ENCODE measurements around the gene PTPRG. TPM values are rescaled to one million over a fixed set of nuclear protein-coding genes. Genes with fewer than 3 reads are reported as not detected.
A peak's percentile ranks its signal among the peaks of the same experiment; 100 is the strongest.

PTPRG gene
- total RNA-seq, 1 experiment from 2014 or later = 9.2 TPM

DNA sequence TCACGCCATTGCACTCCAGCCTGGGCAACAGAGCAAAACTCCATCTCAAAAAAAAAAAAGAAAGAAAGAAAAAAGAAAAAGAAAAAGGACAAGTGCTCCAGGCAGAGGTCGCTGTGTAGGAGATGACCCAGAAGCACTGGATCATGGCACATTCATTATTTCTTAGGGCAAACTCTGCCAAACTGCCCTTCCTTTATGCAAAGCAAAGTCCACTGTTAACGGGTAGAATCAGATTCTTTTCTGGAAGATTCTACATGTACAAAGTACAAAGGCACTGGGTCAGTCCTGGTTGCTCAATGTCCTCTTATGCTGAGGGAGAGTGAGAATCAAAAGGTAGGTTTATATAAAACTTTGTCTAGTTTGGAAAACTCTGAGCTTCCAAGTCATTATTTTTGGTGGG is 667.1 kb downstream of the PTPRG start:
- no peak for DNase-seq (ENCODE audit: low read depth)

DNA sequence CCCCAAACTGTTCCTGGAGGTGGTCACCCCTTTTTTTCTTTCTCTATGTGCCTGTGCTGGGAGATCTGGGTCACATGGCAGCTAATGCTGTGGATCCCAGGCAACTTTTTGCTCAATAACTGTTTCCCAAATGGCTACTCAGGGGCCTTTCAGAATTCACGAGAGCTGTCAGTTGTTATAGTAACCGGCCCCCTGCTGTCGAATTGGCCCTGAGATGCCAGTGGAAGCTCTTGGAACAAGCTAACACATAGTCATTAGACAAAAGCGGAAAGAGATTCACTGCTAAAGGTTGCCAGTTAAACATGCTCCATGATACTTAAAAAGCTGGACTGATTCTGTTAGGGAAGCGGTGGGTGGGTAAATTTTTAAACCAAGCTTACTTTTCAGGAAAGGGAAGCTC is 667.8 kb downstream of the PTPRG start:
- DNase-seq (ENCODE audit: low read depth) = no peak

DNA sequence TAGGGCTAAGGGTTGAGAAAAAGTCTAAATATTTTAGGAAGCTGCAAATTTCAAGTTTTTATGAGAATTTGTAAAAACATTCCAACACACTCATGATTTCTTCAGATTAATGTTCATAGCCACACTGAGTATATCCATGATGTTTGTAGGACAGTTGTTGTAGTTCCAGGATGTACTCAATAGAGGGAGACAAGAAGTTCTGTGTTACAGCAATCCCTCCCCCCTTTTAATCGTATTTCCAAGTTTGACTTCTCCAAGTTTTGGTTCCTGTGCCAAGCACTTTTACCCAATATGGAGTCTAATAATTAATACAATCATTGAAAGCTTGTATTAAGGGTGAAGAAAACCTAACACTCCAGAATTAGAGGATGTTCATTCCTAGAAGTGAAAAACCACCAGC is 668.5 kb downstream of the PTPRG start:
- DNase-seq (ENCODE audit: low read depth) = peak; percentile 3

DNA sequence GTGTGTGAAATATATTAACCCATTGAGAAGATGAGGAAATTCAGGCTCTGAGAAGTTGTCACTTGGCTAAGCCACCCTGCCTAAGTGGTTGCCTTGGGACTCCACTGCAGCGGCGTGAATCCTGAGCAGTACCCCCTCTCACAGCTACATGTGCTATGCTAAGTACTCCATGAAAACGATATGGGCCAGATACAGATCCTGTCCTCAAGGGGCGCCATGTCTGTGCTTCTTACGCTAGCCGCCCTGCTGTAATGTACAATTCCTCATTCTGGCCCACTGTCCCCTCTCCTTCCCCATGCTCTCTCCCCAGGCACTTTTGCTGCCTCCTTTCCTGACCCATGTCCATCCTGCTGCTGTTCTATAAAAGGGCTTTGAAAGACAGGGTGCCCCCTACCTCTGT is 671.7 kb downstream of the PTPRG start:
- DNase-seq (ENCODE audit: low read depth) = no peak

- no peak for DNase-seq (ENCODE audit: low read depth)
These were observed 674.6 kb downstream of the PTPRG start for GRCh38 chr3:62236016-62236415.

GRCh38 chr3:62237286-62237948 is 676.0 kb downstream of the PTPRG start:
- no peak for DNase-seq (ENCODE audit: low read depth)

DNA sequence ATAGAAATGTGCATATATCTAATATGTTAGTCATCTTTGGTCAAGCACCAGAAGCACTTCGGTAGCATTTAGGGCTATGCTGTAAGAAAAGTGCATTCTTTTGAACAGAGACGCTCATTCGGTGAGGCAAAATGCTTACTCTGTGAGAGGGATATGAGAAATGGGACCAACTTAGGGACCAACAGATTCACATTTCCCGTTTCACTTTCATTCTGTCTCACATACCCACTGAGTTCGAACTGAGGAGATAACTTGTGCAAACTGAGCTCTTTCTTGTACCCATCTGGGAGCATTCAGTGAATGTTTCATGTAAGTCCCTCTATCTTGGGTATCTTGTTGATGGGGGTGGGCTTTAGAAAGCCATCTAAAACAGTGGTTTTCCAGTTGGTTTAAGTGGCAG is 676.6 kb downstream of the PTPRG start:
- no peak for DNase-seq (ENCODE audit: low read depth)

GRCh38 chr3:62238431-62238830 is 677.1 kb downstream of the PTPRG start:
- no peak for DNase-seq (ENCODE audit: low read depth)

- DNase-seq (ENCODE audit: low read depth) = no peak
These were observed 679.9 kb downstream of the PTPRG start for GRCh38 chr3:62241279-62241678.

GRCh38 chr3:62242831-62243509 is 681.6 kb downstream of the PTPRG start:
- no peak for DNase-seq (ENCODE audit: low read depth)

GRCh38 chr3:62246094-62246493 is 684.7 kb downstream of the PTPRG start:
- DNase-seq (ENCODE audit: low read depth) = no peak

GRCh38 chr3:62246985-62247384 is 685.6 kb downstream of the PTPRG start:
- DNase-seq (ENCODE audit: low read depth) = no peak

DNA sequence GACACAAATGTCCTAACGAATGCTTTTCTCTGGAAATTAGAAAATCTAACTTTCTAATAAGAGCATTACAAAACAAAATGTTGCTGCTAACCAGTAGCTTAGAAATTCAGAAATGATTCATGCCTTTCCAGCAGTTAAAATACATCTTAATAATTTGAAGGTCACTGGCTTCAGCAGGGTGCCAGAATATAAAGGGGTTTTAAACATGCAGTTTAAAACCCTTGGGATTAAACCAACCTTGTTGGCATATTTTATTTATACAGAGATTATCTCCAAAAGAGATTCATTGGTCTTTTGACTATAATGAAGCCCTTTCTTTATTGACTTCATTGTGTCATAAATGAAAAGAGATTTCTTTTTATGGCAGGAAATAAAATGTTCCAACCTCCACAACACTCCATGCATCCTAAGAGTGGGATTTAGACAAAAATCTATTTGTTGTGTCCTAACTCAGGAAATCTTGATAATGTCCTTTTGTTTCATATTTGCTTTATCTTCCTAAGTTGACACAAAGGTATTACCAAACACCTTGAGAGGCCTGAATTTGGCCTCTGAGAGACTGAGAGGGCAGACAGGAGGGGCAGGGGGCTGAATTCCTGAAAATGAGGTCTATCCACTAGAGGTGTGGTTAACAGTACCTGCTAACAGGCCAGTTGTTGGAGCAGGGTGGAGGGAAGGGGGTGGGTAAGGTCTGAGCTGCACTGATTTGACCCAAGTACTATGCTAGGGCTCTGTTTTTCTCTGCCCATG is 687.5 kb downstream of the PTPRG start:
- DNase-seq (ENCODE audit: low read depth) = no peak

- DNase-seq (ENCODE audit: low read depth) = no peak
These were observed 688.1 kb downstream of the PTPRG start for GRCh38 chr3:62249484-62249776.

DNA sequence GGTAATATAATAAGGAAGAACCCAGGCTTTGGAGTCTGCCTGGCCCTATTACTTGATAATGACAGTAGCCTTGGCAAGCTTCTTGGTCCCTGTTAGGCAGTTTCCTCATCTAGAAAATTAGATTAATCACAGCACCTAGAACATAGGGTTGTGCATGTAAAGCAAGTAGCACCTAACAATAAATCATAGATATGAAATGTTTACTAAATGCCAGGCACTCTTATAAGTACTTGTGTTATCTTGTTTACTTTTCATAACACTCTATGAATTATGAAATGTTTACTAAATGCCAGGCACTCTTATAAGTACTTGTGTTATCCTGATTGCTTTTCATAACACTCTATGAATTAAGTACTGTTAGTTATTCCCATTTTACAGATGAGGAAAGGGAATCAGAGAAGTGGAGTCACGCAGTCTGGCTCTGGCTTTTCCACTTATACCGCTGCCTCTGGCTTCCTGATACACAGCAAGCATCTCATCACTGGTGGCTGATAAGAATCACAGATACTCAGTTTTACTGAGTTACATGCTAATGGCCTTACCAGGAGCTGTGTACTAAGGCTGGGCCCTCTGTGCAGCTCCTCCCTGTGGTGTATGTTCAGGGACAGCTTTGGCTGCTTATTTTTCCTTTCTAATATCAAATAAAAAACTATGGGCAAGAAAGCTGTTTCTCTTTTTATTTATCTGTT is 688.6 kb downstream of the PTPRG start:
- no peak for DNase-seq (ENCODE audit: low read depth)

DNA sequence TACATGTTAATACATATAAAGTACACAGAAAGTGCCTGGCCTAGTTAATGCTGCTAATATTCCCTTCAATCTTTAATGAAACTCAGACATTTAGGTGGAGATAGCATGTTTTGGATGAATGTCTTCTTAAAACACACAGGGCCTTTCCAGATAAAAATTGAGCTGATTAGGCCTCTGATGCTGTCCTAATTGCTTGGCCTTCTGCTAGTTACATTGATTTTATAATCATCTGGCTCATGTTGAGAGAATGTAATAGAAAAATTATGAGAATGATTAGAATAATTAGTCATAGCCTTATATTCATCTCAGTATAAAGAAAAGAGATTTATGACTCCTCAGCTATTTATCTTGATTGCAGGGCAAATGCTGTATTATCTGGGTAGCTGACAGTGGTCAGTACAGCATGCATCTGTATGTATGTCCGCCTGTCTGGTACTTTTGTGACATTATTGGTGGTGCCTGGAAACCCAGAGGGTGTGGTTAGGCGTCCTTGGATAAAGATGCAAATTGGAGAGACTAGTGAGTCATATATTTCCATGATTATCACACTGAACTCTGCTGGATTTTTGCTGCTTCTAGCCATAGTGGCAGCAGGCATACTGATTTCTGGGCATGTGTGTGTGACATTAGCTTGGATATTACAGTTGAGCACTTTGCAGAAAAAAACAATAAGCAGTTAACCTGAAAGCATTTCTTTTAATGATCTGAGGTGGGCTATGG is 691.2 kb downstream of the PTPRG start:
- peak; percentile 5 for DNase-seq (ENCODE audit: low read depth)

DNA sequence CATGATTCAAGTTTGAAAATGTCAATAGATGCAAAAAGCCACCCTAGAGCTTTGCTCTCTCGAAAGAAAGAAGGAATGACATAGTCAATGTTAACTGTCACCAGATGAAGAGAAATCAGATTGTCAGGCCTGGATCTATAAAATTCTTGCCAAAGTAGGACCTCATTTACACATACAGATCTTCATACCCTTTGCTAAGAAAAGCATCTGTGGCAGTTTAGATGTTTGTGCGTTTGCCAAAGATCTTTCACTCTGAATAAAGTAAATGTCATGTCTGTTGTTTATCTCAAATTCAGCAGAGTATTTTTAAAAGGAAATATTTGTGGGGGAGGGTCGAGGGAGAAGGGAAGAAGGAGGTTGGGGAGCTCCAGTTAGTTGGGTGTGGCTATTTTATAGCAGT is 692.6 kb downstream of the PTPRG start:
- no peak for DNase-seq (ENCODE audit: low read depth)

DNA sequence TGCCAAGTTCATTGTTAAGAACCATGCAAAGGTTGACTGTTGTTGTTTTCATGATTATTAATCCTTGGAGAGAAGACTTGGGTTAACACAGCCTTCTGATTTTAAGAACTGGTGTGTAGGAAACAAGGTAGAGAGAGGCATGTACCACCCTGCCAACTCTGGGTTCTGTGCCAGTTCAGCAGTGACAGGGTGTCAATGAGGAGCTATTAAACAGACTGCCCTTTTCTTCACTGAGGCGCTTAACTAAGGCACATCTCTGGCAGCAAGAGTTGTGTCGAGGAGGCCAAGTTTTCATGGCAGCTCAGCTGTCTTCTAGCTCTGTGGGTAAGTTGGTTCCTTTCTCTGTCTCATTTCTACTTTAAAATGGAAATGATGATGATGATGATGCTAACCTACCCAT is 694.4 kb downstream of the PTPRG start:
- no peak for DNase-seq (ENCODE audit: low read depth)

- no peak for DNase-seq (ENCODE audit: low read depth)
These were observed 698.6 kb downstream of the PTPRG start for GRCh38 chr3:62259924-62260323.

- no peak for DNase-seq (ENCODE audit: low read depth)
These were observed 699.3 kb downstream of the PTPRG start for GRCh38 chr3:62260655-62261054.

- no peak for DNase-seq (ENCODE audit: low read depth)
These were observed 699.8 kb downstream of the PTPRG start for GRCh38 chr3:62261121-62261520.

GRCh38 chr3:62261736-62262135 is 700.4 kb downstream of the PTPRG start:
- no peak for DNase-seq (ENCODE audit: low read depth)

Data from M059J (cell line).